GM18507 (cell line): Measurements from ENCODE around the gene CAP2.
"Not testable (repeated sequence)": the region's sequence is repeated elsewhere in the genome, so short reads cannot be mapped to it uniquely, and the experiment has no call there.

ENCODE experiments used
- DNase-seq: peaks from one replicate; pipeline ENCODE4 v3.0.0; 2011; ENCODE audit warnings: low read depth; ENCODE audit not compliant: insufficient read length; ENCODE audit errors: extremely low spot score
- FAIRE-seq: peaks from 2 replicates; lab custom pipeline; 2011; peaks lifted over from hg19 to GRCh38; lab: Jason Lieb, UNC

Gene CAP2

DNA sequence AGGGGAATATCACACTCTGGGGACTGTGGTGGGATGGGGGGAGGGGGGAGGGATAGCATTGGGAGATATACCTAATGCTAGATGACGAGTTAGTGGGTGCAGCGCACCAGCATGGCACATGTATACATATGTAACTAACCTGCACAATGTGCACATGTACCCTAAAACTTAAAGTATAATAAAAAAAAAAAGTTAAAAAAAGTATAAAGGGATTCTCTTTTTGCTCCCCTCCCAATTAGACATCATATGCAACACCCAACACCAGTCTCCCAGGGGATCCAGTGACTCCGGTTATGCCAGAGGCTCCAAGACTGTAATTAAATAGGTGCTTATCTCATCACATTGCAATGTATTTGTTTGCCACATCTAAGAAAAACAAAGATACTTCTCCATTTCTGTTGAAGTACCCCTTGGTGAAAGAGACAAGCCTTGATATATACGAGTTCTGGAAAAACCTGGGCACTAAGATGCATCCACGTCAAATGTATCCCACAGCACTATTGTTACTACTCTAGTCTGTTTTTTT, 35.3 kb downstream of the CAP2 start:
- not testable (repeated sequence) for DNase-seq, FAIRE-seq

DNA sequence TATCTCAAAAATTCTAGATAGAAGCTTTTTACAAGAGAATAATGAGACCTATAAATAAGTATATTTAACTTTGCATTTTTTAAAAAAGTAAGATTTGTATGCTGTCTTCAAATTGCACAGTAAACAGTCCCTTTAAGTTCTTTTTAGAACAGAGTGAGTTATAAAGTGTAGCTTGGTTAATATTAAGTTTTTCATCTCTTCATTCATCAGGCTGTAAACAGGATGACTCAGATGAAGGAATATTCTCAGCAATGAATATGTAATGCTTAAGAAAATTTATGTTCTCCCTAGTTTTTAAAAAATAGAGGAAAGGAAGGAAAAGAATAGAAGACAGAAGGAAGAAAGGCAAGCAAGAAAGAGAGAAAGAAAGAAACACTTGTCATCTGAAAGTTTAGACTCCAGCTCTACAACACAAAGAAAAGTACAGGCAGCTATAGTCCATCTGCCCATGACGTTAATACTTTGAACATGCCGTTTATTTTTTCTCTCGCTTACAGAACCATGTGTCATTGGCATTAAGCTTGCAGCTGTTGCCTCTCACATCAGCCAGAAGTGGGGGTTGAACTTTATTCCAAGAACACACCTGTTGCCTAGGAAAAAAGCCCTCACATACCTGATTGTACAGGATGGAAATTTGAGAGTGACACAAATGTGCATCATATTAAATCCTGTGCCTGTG, 36.1 kb downstream of the CAP2 start:
- FAIRE-seq: no peak
- DNase-seq: no peak

DNA sequence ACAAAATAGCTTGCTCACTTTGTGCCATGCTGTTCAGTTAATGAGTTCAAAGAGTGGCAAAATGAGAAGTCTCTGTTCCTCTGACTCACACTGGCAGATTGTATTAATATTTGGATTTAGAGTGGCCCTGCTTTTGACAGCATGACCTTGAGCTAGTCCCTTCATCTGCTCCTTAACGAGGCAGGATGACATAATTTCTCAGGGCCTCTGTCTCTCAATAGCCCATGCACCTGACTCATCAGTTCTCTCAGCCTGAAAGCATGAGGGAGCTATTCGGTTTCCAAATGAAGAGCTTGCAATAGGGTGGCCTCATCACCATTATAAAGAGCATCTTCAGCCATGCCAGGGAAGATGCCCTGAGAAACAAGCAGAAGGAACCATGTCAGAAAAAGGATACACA, 38.2 kb downstream of the CAP2 start:
- FAIRE-seq (no peak), DNase-seq (no peak)

DNA sequence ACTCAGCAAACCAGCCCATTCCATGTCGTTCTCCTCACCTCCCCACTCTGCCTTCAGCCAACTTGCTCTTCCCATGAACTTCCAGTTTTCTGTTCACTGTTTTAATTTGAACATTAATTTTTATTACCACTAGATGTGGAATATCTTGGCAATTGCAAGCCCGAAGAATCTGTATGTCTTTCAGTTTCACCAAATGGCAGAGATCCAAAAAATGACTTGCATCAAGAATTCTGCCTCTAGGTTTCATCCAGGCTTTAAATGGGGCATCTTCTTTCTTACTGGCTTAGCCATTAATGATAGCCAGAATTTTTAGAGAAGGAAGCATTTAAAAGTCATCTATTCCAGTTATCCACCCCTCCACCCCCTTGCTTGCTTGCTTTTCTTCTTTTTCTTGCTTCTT, 39.0 kb downstream of the CAP2 start:
- DNase-seq: no peak
- no peak for FAIRE-seq

DNA sequence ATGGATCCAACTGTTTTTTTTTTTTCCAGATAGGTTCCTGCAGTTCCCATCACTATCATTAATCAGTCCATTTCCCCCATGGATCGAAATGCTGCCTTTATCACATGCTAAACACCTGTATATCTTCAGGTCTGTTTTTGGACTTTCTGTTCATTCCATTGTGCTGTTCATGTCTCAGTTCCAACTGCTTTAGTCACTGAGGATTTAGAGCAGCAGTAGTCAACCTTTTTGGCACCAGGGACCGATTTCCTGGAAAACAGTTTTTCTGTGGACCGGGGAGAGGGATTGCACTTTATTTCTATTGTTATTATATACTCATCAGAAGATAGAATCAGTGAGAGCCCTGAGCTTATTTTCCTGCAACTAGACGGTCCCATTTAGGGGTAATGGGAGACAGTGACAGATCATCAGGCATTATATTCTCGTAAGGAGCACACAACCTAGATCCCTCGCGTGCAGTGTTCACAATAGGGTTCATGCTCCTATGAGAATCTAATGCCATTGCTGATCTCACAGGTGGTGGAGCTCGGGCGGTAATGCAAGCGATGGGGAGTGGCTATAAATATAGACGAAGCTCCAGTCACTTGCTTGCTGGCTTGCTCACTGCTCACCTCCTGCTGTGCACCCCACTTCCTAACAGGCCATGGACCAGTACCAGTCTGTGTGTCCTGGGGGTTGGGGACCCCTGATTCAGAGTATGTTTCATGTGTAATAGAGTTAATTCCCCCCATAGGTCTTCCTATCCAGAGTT, 46.0 kb downstream of the CAP2 start:
- FAIRE-seq (no peak), DNase-seq (no peak)

DNA sequence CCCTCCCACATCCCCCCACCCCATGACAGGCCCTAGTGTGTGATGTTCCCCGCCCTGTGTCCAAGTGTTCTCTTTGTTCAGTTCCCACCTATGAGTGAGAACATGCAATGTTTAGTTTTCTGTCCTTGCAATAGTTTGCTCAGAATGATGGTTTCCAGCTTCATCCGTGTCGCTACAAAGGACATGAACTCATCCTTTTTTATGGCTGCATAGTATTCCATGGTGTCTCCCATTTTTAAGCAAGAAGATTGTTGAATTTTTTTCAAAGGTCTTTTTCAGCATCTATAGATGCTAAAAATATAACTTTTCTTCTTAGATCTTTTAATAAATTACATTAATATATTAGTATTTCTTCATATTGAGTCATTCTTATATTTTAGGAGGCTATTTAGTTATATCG, 47.4 kb downstream of the CAP2 start:
- not testable (repeated sequence) for DNase-seq, FAIRE-seq

DNA sequence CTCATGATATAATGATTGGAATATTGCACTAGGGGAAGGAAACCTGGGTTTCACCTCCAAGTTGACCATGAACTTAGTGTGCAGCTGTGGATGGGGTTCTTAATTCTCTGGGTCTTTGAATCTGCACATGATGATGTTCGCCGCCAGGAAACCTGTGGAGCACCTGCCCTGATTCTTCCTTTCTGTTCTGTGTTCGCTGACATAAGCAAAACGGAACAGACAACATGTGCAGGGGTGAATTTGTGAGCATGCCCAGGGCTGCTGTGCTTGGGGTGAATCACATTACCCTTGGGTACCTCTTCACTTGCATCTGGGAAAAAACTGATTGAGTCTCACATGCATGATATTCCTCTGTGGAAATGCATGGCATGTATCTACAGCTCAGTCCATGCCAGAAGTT, 48.8 kb downstream of the CAP2 start:
- no peak for FAIRE-seq
- DNase-seq: no peak

DNA sequence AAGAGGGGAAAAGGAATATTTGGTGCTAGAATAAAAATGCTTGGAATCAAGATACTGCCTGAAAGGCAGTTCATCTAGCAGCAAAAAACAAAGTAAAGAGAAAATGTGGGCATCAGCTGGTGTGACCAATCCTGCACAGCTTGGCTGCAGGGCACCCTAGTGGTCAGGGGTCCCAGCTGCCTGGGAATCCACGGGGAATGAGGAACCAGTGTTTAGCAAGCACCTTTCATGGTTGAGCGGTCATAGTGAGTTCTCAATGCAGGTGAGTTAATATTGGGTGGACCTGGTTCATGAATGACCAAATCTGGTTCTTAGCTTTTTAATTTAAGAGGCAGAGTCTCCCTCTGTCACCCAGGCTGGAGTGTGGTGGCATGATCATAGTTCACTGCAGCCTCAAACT, 53.3 kb downstream of the CAP2 start:
- DNase-seq: no peak
- no peak for FAIRE-seq

DNA sequence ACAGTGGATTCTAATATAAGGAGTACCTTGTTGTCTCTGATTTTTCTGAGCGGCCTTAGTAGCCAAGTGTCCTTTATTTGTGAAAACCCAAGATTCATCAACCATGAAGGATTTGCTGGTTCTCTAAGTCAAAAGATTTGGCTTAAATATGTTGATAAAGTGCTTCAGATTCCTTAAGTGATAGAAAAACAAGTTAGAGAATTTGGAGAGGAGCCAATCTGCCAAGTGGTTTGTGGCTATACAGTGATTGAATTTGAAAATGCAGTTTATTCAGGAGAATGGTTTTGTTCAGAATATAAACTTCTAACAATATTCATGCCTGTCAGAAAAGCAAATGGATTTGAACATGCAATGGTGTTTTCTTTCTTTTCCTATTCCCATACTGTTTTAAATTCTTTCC, 54.8 kb downstream of the CAP2 start:
- FAIRE-seq (no peak), DNase-seq (no peak)

DNA sequence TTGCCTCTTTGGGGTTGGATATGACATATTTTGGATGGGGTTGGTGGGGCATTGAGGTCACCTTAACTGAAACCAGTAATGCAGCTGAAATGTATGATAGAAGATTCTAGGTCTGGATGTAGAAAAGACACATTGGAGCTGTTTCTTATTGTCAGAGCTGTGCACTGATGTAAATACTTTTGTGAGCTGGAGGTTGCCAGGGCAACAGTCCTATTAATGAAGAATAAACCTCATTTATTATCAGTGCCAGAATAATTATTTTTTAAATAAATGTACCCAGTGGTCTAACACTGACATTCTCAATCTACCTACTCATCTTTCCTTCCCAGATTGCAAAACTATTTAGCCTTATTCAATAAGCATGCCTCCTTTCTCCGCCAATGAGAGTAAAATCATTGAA, 57.0 kb downstream of the CAP2 start:
- DNase-seq: no peak
- FAIRE-seq: no peak

DNA sequence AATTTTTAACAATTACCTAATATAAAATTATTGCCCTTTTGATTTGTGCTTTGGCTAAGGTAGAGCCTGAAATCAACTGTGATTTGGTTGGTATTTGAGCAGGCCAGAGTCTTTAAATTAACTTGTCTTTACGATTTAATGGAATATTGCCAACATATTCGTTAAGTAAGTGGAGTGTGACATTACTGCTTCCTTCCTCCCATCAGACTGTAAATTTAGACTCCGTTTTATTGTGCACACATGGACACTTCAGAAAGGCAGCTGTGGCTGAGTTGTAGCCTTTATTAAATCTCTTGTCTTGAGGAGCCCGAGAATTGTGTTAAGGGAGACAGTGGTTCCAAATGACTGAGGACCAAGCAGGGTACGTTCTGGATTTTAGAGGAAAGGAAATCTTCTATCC, 57.4 kb downstream of the CAP2 start:
- FAIRE-seq: no peak

DNA sequence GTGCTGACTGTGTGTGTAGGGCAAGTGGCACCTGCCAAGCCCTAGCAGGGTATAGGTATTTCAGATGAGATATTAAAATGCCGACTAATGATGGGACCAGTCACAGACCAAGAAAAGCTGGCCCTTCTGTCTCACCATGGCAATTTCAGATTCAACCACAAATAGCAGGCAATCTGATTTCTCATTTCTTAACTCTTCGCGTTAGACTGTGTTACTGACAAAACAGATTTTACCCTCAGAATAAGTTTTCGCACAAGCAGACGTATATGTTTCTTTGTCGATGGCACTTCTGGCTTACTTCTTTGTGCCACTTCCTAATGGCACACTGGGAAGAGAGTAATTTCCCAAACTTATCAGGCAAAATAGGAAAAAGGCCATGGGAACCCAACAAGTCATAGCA, 58.7 kb downstream of the CAP2 start:
- FAIRE-seq (no peak), DNase-seq (no peak)

More for the DNA sequence above, 57.4 kb downstream of the CAP2 start:
- no peak for DNase-seq

DNA sequence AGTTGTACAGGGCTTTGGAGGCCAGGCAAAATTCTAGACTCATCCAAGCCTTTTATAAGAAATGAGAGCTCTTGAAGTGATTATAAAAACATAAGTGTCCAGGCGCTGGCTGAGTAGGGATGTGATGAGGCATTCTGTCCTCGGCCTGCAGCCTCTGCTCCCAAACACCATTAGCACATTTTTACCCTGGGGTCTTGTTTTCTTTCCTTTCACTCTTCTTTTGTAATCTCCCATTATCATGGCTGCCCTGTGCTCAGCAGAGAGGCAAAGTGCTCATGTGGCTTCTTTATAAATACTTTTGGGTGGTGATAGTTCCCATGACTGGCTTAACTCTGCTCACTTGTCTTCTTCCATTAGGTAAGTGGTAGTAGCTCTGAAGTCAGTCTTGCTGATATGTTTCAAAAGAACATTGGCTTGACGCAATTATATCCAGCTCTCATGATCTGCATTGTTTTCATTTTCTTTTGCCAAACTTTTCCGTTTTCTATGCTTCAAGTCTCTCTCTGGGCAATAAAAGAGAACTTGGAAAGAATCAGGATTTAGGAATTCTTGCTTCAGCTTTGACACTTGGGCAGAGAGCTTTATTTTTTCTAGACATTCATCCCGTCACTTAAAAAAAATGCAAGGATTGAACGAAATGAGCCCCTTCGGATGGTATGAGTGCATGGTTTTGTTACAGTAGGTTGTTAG, 61.1 kb downstream of the CAP2 start:
- DNase-seq (no peak), FAIRE-seq (no peak)

DNA sequence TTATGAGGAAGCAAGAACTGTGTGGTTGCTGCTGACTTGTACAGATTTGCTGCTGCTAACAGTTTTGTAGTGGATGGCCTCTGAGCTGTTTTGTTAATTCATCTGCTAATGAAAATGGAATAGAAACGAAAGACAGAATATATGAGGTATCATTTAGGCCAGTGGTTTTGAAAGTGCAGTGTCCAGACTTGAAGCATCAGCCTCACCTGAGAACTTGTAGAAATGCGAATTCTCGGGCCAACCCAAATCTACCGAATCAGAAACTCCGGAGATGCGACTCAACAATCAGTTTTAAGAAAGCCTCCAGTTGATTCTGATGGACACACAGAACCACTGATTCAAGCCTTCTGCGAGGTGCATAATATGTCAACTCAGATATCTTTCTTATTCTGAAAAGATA, 62.5 kb downstream of the CAP2 start:
- DNase-seq: no peak
- FAIRE-seq: no peak

DNA sequence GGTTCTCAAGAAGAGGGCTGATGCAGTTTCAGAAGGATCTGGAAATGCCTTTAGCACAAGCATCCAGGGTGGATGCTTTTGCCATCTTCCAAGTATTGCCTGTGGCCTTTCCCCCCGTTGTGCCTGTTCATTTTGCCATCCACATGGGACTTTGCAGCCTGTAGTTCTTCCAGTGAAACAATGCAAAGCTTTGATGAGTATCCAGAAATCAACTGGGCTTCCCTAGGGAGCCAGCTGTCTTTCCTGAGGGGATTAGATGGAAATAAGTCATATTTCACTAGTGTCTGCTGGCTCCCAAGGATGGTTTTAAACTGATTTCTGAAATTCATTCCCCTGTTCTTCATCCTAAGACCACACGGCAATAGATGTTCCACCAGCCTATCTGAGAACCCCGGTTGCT, 63.3 kb downstream of the CAP2 start:
- FAIRE-seq (no peak), DNase-seq (no peak)

DNA sequence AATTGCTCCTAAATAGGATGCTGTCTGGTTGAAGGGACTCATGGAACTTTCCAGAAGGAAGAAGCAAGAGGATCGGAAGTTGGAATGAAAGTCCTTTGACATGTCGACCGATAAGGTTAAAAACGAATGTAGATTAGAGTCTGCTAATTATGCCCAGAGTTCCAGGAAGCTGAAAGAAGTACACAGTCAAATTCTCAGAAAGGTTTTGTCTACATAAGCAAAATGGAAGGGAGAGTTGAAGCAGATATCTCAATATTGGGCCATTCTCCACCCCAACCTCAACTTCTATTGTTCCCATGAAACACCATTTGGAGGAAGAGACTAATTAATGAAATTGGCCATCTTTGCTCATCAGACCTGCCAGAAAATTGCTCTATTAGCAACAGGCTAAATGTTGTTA, 64.0 kb downstream of the CAP2 start:
- DNase-seq (no peak), FAIRE-seq (no peak)

DNA sequence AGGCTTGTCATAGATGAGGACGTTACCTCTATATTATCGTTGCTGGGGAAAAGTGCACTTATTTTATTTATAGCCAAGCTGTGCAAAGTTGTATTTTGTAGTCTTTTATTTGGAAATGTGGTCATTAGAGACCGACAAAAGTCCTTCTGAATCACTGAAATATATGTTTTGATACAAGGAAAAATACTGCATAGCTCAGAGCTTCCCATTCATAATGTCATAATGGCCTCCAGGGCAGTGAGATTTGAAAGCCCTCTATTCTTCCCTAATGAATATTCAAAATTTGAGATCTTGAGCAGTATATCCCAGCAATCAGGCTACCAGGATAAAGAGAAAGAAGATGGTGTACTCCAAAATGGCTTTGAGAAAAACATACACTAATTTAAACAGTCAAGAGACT, 64.6 kb downstream of the CAP2 start:
- FAIRE-seq (no peak), DNase-seq (no peak)

DNA sequence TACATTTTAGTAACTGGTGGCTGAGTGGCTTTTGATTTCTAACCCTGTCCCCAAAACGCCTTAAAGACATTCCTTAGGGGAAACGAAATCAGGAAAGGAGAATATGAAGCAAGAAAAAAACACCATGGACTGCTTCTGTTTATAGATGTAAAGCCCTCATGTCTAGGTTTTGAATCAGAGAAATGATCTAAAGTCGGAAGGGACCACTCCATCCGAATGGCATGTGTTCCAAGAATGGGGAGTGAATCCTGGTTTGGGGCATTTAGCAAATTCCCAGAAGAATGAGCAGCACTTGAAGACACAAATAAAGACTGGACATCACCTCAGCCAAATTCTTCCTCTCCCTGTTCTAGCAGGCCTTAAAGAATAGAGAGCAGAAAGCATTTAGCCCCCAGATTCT, 65.6 kb downstream of the CAP2 start:
- FAIRE-seq: no peak
- no peak for DNase-seq

DNA sequence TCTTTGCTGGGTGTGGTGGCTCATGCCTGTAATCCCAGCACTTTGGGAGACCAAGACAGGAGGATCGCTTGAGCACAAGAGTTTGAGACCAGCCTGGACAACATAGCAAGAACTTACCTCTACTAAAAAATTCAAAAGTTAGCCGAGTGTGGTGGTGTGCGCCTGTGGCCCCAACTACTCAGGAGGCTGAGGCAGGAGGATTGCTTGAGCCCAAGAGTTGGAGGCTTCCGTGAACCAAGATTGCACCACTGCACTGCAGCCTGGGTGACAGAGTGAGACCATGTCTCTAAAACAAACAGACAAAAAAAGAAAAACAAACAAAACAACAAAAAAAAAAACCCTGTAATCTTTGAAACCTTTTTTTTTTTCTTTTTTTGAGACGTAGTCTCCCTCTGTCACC, 67.5 kb downstream of the CAP2 start:
- FAIRE-seq (no peak), DNase-seq (no peak)

DNA sequence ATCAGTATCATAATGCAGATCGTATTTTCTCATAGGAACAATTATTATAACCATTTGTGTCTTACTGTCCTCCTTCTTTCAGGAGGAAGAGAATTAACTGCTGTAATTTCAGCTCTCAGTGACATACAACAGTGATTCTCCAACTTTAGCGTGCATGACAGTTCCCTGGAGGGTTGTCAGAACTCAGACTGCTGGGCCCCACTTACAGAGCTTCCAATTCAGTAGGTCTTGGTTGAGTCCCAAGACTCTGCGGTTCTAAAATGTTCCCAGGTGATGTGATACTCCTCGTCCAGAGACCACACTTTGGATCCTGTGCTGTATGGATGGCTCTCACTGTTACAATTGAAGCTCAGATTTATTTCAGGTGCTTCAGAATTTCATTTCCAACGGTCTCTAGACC, 72.8 kb downstream of the CAP2 start:
- DNase-seq: no peak
- FAIRE-seq: no peak

DNA sequence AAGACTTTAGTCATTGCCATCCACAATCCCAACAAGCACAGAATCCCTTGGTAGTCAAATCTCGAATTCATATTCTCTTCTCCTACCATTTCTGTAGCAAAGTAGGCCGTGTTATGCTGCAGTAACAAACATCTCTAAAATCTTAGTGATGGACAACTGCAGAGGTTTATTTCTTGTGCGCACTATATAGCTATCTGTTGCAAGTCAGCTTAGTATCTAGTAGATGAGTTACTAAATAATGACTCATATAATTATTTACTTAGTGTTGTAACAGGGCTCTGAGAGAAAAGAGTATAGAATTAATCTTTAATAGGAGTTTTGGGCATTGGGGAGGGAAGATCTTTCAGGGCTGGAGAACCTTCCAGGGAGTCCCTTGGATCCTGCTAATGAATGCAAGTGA, 73.3 kb downstream of the CAP2 start:
- no peak for FAIRE-seq
- DNase-seq: no peak
